ENCODE measurements around the gene ABTB1.

GRCh38 chr3:127699416-127700300, 26.9 kb downstream of the ABTB1 start:
- TF ChIP-seq EZH2phosphoT487 (IDR thresholded peaks at IDR 0.05; ENCODE audit: borderline replicate concordance, low read depth, low read length) (no peak), CTCF (conservative IDR thresholded peaks at IDR 0.05; ENCODE audit: low read length) (no peak)

Data from OCI-LY7 (cell line).